ENCODE measurements around the gene ZNF106. TPM values are rescaled to one million over a fixed set of nuclear protein-coding genes. Genes with fewer than 3 reads are reported as not detected.

Gene ZNF106
- total RNA-seq, 1 experiment from 2014 or later: 64.3 TPM

- Histone ChIP-seq H3K27me3 (ENCODE audit: control insufficient read depth, insufficient read depth, low read length) (no peaks in the 10 kb centered on the region), H3K27ac (ENCODE audit: low read length) (no peak overlapping the region), H3K4me3 (ENCODE audit: low read depth in 2 of 2, low read length in 2 of 2) (no peak overlapping the region), H3K9me3 (ENCODE audit: control insufficient read depth, insufficient read depth, low read depth, low read length) (no peaks in the 10 kb centered on the region), H3K36me3 (ENCODE audit: control insufficient read depth, insufficient read depth, low read length) (no peaks in the 10 kb centered on the region), H3K4me1 (ENCODE audit: control insufficient read depth, insufficient read depth, low read length) (no peaks in the 10 kb centered on the region)
- no peak for DNase-seq (ENCODE audit: low read depth, low spot score)
- no TSS peak for BruUV-seq (replicated peaks)
- TF ChIP-seq CTCF (IDR thresholded peaks at IDR 0.05) (no peak), SIN3A (IDR thresholded peaks at IDR 0.05; ENCODE audit: borderline replicate concordance, insufficient read depth, low read depth, low read length) (no peak), TCF7L2 (IDR thresholded peaks at IDR 0.05; ENCODE audit: low read depth, low read length) (no peak), REST (IDR thresholded peaks at IDR 0.05; ENCODE audit: insufficient read depth in 1 of 2, low read depth in 2 of 2, low read length in 1 of 2) (no peak), POLR2AphosphoS5 (IDR thresholded peaks at IDR 0.05; ENCODE audit: low read depth, low read length) (no peak)
- in situ Hi-C loops (cut with HindIII; ENCODE audit: low pct_unique_long_range_greater_than_20kb, low sequenced_read_pairs): no loop called here
- CTCF ChIA-PET: no interaction called here
- ATAC-seq: no peak
- intact Hi-C loops (cut with micrococcal nuclease; ENCODE audit: unreplicated experiment): no loop called here
- POLR2A ChIA-PET: no interaction called here
Measured at GRCh38 chr15:42405863-42406482, 85.0 kb downstream of the ZNF106 start.

GRCh38 chr15:42404461-42405235, 86.3 kb downstream of the ZNF106 start:
- DNase-seq (ENCODE audit: low read depth, low spot score) (no peak), ATAC-seq (no peak)
- TF ChIP-seq CTCF (IDR thresholded peaks at IDR 0.05) (no peak), TCF7L2 (IDR thresholded peaks at IDR 0.05; ENCODE audit: low read depth, low read length) (no peak), REST (IDR thresholded peaks at IDR 0.05; ENCODE audit: insufficient read depth in 1 of 2, low read depth in 2 of 2, low read length in 1 of 2) (no peak), SIN3A (IDR thresholded peaks at IDR 0.05; ENCODE audit: borderline replicate concordance, insufficient read depth, low read depth, low read length) (no peak), POLR2AphosphoS5 (IDR thresholded peaks at IDR 0.05; ENCODE audit: low read depth, low read length) (no peak)
- BruUV-seq (replicated peaks): no TSS peak
- ChIA-PET CTCF (no interaction called here), POLR2A (no interaction called here)
- Histone ChIP-seq H3K9me3 (ENCODE audit: control insufficient read depth, insufficient read depth, low read depth, low read length) (no peaks in the 10 kb centered on the region), H3K4me1 (ENCODE audit: control insufficient read depth, insufficient read depth, low read length) (no peaks in the 10 kb centered on the region), H3K4me3 (ENCODE audit: low read depth in 2 of 2, low read length in 2 of 2) (no peak overlapping the region), H3K27me3 (ENCODE audit: control insufficient read depth, insufficient read depth, low read length) (no peaks in the 10 kb centered on the region), H3K27ac (ENCODE audit: low read length) (no peak overlapping the region), H3K36me3 (ENCODE audit: control insufficient read depth, insufficient read depth, low read length) (no peaks in the 10 kb centered on the region)
- intact Hi-C loops (cut with micrococcal nuclease; ENCODE audit: unreplicated experiment): no loop called here
- in situ Hi-C loops (cut with HindIII; ENCODE audit: low pct_unique_long_range_greater_than_20kb, low sequenced_read_pairs): no loop called here
